GM23338 (cell line): ENCODE data around the gene AP1S3.

ENCODE experiments used
- CREB1 ChIP-seq: fragments of 250-450 bp; sonication (Bioruptor Pico); IDR thresholded peaks from 2 replicates; pipeline ENCODE4 v1.5.0; 2020; ENCODE audit warnings: low read depth, mild to moderate bottlenecking, moderate library complexity
- CTCF ChIP-seq, 2 experiments: fragments of 200-600 bp in 1 of 2; sonication (generic) in 1 of 2; conservative IDR thresholded peaks; 2 replicates each; pipeline versions ENCODE4 v1.5.1 to v1.6.1; 2016 to 2017; ENCODE audit warnings: antibody characterized with exemption in 2 of 2, low read depth in 2 of 2, mild to moderate bottlenecking in 2 of 2, moderate library complexity in 1 of 2
- ETS1 ChIP-seq: IDR thresholded peaks from 2 replicates; pipeline ENCODE4 v1.6.1; 2016; ENCODE audit warnings: antibody characterized with exemption
- EZH2 ChIP-seq: fragments of 200-600 bp; sonication (generic); IDR thresholded peaks from one replicate; pipeline ENCODE4 v1.8.0; 2017; ENCODE audit warnings: antibody characterized with exemption, mild to moderate bottlenecking, low read depth; ENCODE audit not compliant: unreplicated experiment
- EZH2phosphoT487 ChIP-seq: fragments of 200-600 bp; sonication (generic); IDR thresholded peaks from one replicate; pipeline ENCODE4 v1.8.1; 2018; ENCODE audit warnings: antibody characterized with exemption; ENCODE audit not compliant: unreplicated experiment
- JUNB ChIP-seq: IDR thresholded peaks from one replicate; pipeline ENCODE4 v1.6.1; 2016; ENCODE audit warnings: antibody characterized with exemption; ENCODE audit not compliant: unreplicated experiment
- POLR2AphosphoS5 ChIP-seq: IDR thresholded peaks from 2 replicates; pipeline ENCODE4 v1.6.1; 2016; ENCODE audit warnings: antibody characterized with exemption, low read depth
- REST ChIP-seq: IDR thresholded peaks from one replicate; pipeline ENCODE4 v1.6.1; 2018; ENCODE audit warnings: antibody characterized with exemption; ENCODE audit not compliant: unreplicated experiment
- STAT1 ChIP-seq: IDR thresholded peaks from one replicate; pipeline ENCODE4 v1.6.1; 2016; ENCODE audit warnings: antibody characterized with exemption; ENCODE audit not compliant: unreplicated experiment

- TF ChIP-seq CTCF (conservative IDR thresholded peaks at IDR 0.05; ENCODE audit: low read depth in 2 of 2) (no peak), EZH2phosphoT487 (no peak), EZH2 (no peak), REST (no peak), POLR2AphosphoS5 (no peak), CREB1 (CRISPR knock-in tag) (no peak), JUNB (no peak), ETS1 (no peak), STAT1 (no peak)
These were observed 22.0 kb downstream of the AP1S3 start for GRCh38 chr2:223815186-223815883.
